ENCODE measurements around the gene ADAMTS17. TPM values are rescaled to one million over a fixed set of nuclear protein-coding genes. Genes with fewer than 3 reads are reported as not detected.

Gene ADAMTS17
- total RNA-seq, 1 experiment from 2014 or later, result 1.8 TPM

GRCh38 chr15:100241572-100242482 is 99.9 kb downstream of the ADAMTS17 start:
- peaks cover 2% of the 10 kb centered on the region; the same call in 1 of the 2 replicates for H3K27me3 Mint-ChIP-seq (ENCODE audit: low read depth)
- peaks cover 19% of the 10 kb centered on the region for H3K4me1 Mint-ChIP-seq
- DNase-seq (ENCODE audit: low spot score) (no peak), ATAC-seq (no peak; the same call in 1 of the 2 replicates)
- CTCF ChIA-PET, result no interaction called here
- no peaks in the 10 kb centered on the region; the same call in 1 of the 2 replicates for H3K36me3 Mint-ChIP-seq
- peaks cover 13% of the 10 kb centered on the region for H3K9me3 Mint-ChIP-seq
- H3K27ac Mint-ChIP-seq, result no peak overlapping the region
- no peak for TF ChIP-seq CTCF (IDR thresholded peaks at IDR 0.05)
- no peak for TF ChIP-seq NFATC4 (CRISPR knock-in tag; IDR thresholded peaks at IDR 0.05)
- no peak for TF ChIP-seq TP53 (CRISPR knock-in tag; IDR thresholded peaks at IDR 0.05)
- POLR2A ChIA-PET, result no interaction called here
- no peak overlapping the region for H3K4me3 Mint-ChIP-seq

- Mint-ChIP-seq H3K4me1 (0 out of 2 replicates have a peak, but pooled peaks cover 4% of the 10 kb centered on the region), H3K36me3 (no peaks in the 10 kb centered on the region; the same call in 1 of the 2 replicates), H3K27ac (peak overlapping the region; percentile 37; the same call in 1 of the 2 replicates), H3K9me3 (peaks cover 7% of the 10 kb centered on the region; the same call in 1 of the 2 replicates), H3K27me3 (ENCODE audit: low read depth) (peaks cover 2% of the 10 kb centered on the region; the same call in 1 of the 2 replicates), H3K4me3 (no peak overlapping the region)
- TF ChIP-seq KAT7 (CRISPR knock-in tag; IDR thresholded peaks at IDR 0.05; ENCODE audit: borderline replicate concordance), result no peak
- TF ChIP-seq HMGA2 (CRISPR knock-in tag; IDR thresholded peaks at IDR 0.05), result no peak
- TF ChIP-seq NFATC4 (CRISPR knock-in tag; IDR thresholded peaks at IDR 0.05), result no peak
- TF ChIP-seq FOXJ3 (CRISPR knock-in tag; IDR thresholded peaks at IDR 0.05; ENCODE audit: borderline replicate concordance), result no peak
- no peak for TF ChIP-seq EMX1 (CRISPR knock-in tag; IDR thresholded peaks at IDR 0.05)
- no peak for TF ChIP-seq PRRX2 (CRISPR knock-in tag; IDR thresholded peaks at IDR 0.05)
- ChIA-PET CTCF (no interaction called here), POLR2A (no interaction called here)
- no peak for ATAC-seq
- no peak for DNase-seq (ENCODE audit: low spot score)
These were observed 104.6 kb downstream of the ADAMTS17 start for GRCh38 chr15:100236981-100237720.

GRCh38 chr15:100235030-100235617 is 106.7 kb downstream of the ADAMTS17 start:
- H3K27ac Mint-ChIP-seq, result no peak overlapping the region
- no peak overlapping the region for H3K4me3 Mint-ChIP-seq
- ChIA-PET CTCF (no interaction called here), POLR2A (no interaction called here)
- H3K9me3 Mint-ChIP-seq, result no peaks in the 10 kb centered on the region
- no peak for DNase-seq (ENCODE audit: low spot score)
- ATAC-seq, result no peak
- H3K36me3 Mint-ChIP-seq, result no peaks in the 10 kb centered on the region
- H3K27me3 Mint-ChIP-seq (ENCODE audit: low read depth), result peaks cover 2% of the 10 kb centered on the region; the same call in 1 of the 2 replicates
- no peaks in the 10 kb centered on the region for H3K4me1 Mint-ChIP-seq
- TF ChIP-seq CREB1 (CRISPR knock-in tag; IDR thresholded peaks at IDR 0.05) (no peak), CBFB (CRISPR knock-in tag; IDR thresholded peaks at IDR 0.05; ENCODE audit: low read depth) (no peak), ZNF263 (CRISPR knock-in tag; IDR thresholded peaks at IDR 0.05; ENCODE audit: low read depth) (no peak), ESRRA (CRISPR knock-in tag; IDR thresholded peaks at IDR 0.05; ENCODE audit: borderline replicate concordance) (no peak), FOXP4 (CRISPR knock-in tag; IDR thresholded peaks at IDR 0.05) (no peak), ZNF317 (CRISPR knock-in tag; IDR thresholded peaks at IDR 0.05; ENCODE audit: borderline replicate concordance, low read depth) (no peak), PRDM15 (CRISPR knock-in tag; IDR thresholded peaks at IDR 0.05) (no peak), FOXJ3 (CRISPR knock-in tag; IDR thresholded peaks at IDR 0.05; ENCODE audit: borderline replicate concordance) (no peak), JUN (CRISPR knock-in tag; IDR thresholded peaks at IDR 0.05) (no peak), KAT7 (CRISPR knock-in tag; IDR thresholded peaks at IDR 0.05; ENCODE audit: borderline replicate concordance) (no peak), GABPB1 (CRISPR knock-in tag; IDR thresholded peaks at IDR 0.05) (no peak), E2F5 (CRISPR knock-in tag; IDR thresholded peaks at IDR 0.05) (no peak), IRF2 (CRISPR knock-in tag; IDR thresholded peaks at IDR 0.05; ENCODE audit: borderline replicate concordance, low read depth) (no peak)
